HTR-8/SVneo (cell line): Measurements from ENCODE around the gene TGM1.
"Not testable (repeated sequence)": the region's sequence is repeated elsewhere in the genome, so short reads cannot be mapped to it uniquely, and the experiment has no call there.

Experiments
- DNase-seq: peaks from one replicate; pipeline ENCODE4 v3.0.0; 2011; ENCODE audit warnings: low spot score, mixed read lengths; ENCODE audit not compliant: insufficient read length
- FAIRE-seq: peaks from 2 replicates; lab custom pipeline; 2011; peaks lifted over from hg19 to GRCh38; lab: Jason Lieb, UNC

The TGM1 gene

DNA sequence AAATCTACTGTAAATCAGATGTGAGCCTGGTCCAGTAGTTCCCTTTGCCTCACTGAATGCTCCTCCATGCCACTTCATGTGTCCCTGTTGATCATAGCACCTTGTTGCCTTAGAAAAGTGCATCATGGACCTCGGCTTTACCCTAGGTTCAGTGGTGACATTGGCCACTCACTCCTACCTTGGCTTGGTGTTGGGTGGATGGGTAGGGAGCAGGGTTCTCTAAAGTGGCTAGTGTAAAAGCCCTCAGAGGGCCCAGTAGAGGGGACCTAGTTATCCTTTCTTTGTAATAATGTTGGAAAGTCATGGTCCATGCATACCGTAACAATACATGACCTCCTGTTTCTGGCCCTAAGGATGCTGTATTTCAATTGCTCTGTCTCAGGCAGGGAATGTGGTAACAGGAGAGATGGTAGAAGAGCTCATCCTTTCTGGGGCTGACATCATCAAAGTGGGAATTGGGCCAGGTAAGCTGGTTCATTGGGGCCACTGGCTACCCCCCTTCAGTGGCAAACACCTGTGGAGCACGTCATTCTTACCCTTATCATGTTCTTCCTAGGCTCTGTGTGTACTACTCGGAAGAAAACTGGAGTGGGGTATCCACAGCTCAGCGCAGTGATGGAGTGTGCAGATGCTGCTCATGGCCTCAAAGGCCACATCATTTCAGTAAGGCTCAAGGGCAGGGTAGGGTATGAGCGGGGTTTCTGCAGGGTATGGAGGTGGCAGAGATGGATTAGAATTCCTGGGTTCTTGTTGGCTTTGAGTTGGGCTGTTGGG, 26.1 kb downstream of the TGM1 start:
- FAIRE-seq (no peak), DNase-seq (no peak)

DNA sequence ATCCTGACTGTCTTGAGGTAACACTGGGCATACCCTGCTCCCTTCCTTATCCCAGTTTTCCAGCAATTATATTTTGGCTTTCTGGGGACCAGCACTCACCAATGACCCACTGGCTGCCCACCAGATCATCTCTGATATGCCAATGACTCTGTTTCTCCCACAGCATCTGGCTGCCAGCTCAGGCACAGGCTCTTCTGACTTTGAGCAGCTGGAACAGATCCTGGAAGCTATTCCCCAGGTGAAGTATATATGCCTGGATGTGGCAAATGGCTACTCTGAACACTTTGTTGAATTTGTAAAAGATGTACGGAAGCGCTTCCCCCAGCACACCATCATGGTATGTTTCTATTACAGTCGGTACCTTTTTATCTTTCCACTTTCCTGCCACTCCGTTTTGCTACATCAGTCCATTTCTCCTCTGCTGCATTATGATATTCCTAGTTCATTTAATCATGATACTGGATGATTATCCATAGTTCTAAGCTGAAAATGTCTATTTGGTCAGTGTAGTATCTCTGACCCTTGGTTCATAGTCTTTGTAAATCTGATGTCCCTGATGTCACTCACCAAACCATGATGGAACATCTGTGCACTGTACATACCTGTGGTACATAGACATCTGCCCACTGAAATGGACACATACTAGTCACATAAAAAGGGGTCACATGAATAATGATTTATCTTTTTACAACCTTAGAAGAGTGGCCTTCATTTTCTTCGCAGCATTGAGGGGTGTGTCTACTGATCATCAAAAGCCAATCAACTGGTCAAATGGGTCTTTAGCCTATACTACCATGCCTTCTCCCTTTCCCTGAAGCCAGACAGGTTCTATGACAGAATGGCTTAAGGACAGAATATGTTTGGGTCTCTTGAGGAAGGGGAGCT, 26.9 kb downstream of the TGM1 start:
- DNase-seq (no peak), FAIRE-seq (no peak)

DNA sequence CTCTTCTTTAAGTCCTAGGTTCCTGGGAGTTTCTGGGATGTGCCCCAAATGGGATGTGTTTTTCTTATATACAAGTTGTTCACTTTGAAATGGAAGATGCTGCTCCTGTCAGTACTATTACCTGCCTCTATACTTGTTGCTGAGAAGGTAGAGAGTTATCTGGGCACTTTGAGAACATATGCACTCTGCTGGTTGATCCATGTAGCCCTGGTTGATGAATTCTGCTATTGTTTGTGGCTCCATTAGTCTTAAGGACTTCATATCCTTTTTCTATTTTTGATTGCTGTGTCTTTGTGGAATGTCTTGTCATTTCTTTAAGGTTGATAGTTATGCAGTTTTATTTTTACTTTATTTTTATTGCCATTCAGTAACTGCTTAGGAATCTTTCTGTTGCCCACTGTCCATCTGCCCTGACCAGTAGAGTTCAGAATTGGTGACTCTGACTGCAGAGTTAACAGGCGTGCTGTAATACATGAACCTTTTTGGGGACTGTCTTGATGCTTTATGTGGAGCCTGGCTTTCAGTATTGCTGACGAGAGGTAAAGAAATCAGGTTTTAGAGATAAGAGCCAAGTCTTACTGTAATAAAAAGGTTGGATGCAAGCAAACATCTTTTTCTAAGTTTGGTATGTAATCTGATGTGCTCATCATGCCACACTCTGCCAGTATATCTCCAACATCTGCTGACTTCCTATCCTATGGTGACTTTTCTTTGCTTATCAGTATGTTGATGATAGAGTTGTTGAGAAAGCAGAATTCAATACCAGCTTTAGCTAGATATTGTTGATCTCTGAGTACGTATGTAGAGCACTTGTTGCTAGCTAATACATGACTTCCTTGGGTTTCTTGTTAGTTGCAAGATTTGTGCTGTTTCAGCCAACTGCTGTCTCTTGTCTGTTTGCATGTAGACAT, 28.6 kb downstream of the TGM1 start:
- FAIRE-seq = no peak

DNA sequence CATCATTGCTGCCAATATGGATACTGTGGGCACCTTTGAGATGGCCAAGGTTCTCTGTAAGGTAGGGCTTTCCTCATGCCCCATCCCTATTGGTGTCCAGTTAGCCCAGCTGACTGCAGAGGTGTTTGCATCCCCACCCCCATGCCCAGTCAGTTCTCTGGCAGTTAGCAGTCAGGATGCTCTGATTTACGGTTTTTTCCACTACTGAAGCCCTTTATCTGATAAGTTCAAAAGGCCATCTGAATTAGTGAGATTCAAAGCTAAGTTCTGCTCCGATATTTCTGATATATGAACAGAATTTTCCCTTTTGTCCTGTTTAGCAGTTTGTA, 29.5 kb downstream of the TGM1 start:
- DNase-seq (no peak), FAIRE-seq (no peak)

More for the DNA sequence above, 28.6 kb downstream of the TGM1 start:
- no peak for DNase-seq

DNA sequence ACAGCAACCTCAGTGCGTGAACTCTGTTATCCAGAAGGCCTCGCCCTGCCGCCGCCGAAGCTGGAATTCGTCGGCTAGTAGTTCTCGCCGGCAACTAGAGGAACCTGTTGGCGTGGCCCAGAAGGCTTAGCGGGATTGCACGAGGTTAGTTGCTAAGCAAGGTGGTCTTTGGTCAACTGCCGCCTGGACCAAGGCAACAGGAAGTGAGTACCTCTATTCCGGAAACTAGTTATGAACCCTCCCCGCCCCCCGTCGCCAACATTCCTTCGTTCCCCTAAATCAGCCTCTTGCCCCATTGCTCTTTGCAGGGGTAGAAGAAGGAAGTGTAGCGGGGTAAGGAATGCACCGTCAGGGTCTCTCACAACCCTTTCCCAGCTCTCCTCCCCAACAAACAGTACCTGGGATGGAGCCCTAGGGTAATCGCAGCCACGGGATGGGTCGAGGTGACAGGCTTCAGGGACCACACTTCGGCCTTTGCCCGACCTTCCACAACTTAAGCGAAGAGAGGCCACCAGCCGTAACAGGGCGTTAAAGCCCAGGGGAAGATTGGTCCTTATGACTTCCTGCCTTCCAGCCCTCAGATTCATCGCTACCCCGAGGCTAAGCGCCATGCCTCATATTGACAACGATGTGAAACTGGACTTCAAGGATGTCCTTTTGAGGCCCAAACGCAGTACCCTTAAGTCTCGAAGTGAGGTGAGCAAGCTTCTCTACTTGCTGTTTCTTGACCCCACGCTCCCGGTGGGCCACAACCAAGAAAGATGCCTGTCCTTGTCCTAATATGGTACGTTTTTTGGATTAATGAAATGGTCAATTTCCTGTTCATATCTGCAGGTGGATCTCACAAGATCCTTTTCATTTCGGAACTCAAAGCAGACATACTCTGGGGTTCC, 30.1 kb downstream of the TGM1 start, which contains the start of gene GMPR2:
Gene GMPR2, plus strand, starts transcription at position 285 of the 893 bp plus-strand sequence. Its CDS starts 325 bp downstream, at position 610.
- peak; percentile 45 for DNase-seq
- no peak for FAIRE-seq

DNA sequence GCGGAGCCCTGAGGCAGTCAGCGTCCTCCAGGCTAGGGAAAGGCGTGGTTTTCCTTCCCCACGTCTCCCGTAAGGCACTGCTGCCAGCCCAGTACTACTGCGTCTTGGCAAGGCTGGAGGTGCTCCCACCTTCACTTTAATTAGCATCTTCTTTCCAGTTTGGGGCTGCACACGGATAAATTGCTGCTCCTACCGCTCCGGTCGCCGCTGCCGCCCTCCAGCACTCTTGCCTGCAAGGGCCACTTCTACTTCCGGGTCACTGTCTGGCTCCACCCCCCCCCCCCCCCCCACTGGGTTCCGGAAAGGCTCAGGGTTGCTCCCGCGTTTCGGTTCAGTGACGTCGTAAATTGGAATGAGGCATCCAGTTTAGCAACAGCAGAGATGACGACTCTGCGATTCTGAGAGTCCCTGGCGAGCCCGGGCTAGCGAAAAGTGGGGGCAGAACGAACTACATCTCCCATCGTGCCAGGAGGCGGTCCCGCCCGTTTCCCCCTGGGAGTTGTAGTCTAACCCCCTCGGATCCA, 30.8 kb downstream of the TGM1 start, which contains the start of gene NEDD8:
Gene NEDD8, minus strand, starts transcription at position 247 of the 524 bp plus-strand sequence. Its CDS starts 100 bp downstream, at position 147.
- FAIRE-seq (no peak), DNase-seq (peak; percentile 74)

DNA sequence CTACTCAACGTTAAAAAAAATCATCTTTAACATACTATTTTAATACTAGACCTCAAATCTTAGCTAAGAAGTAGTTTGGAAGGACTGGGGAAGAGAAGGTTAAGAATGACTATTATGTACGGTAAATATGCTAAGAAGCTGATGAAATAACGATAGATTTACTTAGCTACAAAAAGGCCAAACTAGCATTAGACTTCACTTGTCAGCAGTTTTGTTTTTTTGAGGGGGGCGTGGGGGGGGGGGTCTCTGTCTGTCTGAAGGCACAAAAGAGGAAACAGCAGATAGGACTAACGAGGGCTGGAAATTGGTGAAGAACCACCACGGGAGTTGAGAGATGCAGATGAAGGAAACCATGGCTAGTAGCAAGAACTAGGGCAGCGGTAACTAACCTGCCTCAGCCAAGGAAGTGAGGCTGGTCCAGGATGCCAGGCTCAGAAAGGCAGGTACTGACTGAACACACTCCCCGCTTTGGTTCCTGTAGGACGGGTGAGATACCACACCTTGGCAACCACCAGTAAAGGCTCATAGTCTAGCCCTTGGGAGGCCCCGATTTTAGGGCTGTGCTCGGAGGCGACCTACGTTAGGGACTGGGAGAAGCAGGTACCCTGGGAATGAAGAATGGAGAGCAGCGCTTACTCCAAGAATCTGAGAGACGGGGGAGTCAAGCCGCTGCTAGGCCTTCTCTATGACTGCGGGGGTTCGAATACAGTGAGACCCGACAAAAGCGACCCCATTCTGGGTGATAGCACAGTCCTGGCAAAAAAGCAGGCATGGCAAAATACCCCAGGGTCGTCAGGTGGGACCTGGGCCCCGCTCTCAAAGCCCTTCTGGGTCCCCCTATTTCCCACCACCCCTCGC, 31.5 kb downstream of the TGM1 start:
- no peak for FAIRE-seq
- no peak for DNase-seq

DNA sequence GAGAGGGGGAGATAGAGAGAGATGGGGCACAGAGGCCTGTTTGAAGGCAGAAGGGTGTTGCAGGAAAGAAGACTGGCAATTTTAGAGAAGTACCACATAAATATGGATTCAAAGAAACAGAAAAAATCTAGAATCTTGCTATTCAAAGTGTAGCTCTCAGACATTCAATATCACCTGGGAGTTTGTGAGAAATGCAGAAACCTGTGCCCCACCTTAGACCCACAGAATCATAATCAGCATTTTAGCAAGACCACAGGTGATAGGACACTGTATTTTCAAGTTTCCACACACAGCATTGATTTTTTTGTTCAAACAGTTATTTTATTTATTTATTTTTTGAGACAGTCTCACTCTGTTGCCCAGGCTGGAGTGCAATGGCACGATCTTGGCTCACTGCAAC, 34.1 kb downstream of the TGM1 start:
- DNase-seq (no peak), FAIRE-seq (no peak)

DNA sequence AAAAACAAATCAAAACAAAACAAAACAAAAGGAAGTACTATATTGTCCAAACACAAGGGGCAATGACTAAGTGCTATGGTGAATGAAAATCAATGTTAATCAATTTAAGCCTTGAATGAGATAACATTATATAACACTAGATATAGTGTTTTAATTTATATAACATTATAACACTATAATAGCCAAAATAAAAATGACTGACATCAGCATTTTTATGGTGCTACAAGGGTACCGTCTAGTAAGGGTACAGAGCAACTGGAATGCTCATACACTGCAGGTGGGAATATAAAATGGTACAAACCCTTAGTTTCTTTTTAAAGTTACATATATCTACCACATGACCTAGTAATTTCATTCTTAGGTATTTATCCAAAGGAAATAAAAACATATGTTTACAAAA, 36.5 kb downstream of the TGM1 start:
- FAIRE-seq (no peak), DNase-seq (no peak)

DNA sequence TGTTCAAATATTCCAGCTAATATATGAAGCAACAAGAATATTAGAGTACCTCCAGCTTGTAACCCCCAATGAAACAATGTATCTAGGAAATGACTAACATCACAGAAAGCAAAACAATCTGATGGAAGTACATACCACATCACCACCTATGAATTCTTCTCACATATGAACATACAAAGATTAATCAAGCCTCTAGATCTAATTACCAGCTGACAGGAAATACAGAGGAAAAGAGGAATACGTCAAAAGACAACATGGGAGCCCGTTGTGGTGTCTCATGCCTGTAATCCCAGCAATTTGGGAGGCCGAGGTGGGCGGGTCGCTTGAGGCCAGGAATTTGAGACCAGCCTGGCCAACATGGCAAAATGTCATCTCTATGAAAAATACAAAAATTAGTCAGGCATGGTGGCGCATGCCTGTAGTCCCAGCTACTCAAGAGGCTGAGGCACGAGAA, 38.3 kb downstream of the TGM1 start:
- DNase-seq (no peak), FAIRE-seq (no peak)

DNA sequence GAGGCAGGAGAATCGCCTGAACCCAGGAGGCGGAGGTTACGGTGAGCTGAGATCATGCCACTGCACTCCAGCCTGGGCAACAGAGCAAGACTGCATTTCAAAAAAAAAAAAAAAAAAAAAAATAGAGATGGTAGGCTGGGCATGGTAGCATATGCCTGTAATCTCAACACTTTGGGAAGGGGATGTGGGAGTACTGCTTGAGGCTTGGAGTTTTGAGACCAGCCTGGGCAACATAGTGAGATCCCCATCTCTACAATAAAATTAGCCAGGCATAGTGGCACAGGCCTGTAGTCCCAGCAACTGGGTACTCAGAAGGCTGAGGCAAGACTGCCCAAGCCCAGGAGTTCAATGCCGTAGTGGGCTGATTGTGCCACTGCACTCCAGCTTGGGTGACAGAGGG, 40.0 kb downstream of the TGM1 start:
- not testable (repeated sequence) for DNase-seq, FAIRE-seq

DNA sequence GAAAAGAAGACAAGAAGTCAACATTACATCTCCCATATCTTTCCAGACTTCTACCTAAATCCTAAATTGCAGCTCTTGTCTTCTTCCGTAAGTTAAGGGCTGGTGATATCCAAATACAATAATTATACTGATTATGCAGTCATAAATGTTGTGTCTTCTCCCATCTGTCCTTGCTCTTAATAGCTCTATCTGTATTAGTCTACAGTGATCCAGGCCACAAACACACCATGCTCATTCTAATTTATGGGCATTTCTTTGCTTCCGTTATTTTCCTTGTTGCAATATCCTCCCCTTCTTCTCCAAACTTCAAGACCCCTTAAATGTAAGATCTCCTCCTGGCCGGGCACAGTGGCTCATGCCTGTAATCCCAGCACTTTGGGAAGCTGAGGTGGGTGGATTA, 43.5 kb downstream of the TGM1 start:
- FAIRE-seq (no peak), DNase-seq (no peak)

DNA sequence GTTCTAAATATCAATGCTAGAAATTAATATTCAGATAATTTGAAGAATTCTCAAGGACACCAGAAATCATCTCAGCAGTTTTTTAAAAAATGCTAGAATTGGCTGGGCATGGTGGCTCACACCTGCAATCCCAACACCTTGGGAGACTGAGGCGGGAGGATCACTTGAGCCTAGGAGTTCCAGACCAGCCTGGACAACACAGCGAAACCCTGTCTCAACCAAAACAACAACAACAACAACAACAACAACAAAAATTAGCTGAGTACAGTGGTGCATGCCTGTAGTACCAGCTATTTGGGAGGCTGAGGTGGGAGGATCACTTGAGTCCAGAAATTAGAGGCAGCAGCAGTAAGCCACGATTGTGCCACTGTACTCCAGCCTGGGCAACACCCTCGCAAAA, 43.9 kb downstream of the TGM1 start:
- DNase-seq (no peak), FAIRE-seq (no peak)

DNA sequence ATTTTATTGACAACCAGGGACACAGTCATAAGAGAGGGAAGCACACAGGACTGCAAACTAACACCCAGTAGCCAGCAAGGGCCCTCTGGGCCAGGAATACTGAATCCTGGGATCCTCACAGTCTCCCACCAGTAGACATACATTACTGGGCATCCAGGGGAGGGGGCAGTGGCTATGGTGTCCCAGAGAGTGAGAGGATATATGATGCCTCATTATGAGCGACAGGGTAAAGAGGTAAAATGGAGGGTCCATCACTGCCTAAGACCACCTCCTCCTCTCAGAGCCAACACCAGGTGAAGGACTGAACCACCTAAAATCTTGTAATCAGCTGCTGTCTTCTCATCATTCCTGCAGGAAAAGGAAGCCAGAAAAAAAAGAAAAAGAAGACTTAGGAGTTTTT, 46.1 kb downstream of the TGM1 start:
- DNase-seq, FAIRE-seq: not testable (repeated sequence)

DNA sequence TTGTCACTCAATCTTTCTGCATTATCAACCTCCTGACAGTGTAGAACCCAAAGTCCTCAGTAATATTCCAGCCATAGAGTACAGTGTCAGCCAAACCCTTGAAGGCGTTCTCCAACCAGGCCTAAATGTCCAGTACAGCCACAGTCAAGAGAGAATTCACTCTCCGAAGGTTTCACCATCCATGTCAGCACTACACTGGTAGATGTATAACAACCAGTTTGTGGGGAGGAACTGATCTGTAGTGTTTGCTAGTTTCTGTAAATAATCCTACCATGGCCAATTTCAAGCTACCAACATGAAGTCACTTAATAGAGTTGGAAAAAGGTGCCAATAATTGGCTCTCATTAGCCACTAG, 46.7 kb downstream of the TGM1 start:
- DNase-seq (no peak), FAIRE-seq (no peak)

DNA sequence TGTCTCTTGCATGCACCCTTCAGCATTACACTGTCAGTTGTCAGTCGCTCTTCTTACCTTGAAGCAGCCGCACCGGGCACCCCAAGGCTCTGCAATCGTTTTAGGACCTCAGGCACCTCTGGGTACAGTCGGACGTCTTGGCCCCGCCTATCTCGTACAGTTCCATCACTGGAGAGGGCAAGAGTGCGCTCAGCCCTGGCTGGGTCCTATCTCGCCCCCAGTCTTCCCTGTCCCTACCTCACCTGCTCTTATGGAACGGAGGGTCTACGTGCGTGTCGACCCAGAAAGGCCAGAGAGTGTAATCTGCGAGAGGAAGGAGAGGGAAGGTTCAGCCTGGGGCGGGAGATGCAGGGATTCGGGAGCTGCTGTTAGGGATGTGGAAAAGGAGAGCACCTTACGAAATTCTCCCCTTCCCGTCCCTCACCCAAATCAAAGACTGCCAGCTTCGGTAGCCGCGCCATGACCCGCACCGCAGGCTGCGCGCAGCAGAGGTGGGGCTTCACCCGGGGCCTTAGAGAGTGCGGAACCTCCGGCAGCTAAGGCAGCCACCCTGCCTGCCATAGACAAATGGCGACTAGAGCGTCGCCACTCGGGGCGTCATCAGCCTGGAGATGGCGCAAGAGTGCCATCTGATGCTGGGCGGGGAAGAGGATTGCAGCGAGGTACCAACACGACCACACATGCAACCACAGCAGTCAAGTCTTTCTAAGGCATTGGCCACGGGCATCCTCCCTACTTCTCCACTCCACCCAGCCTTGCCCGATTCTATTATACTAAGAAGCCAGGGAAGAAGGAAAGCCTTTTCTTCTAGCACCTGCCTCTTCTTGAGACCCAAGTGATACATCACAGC, 47.3 kb downstream of the TGM1 start, which contains the start of gene MDP1:
Gene MDP1, minus strand, starts transcription at position 572 of the 850 bp plus-strand sequence. Its CDS starts 111 bp downstream, at position 461.
- FAIRE-seq (peak; percentile 16), DNase-seq (peak; percentile 77)
